Measurements from ENCODE around the gene FKBP1A.

GRCh38 chr20:1375515-1375914 is 17.3 kb downstream of the FKBP1A start:
- TF ChIP-seq YY1 (IDR thresholded peaks at IDR 0.05; ENCODE audit: insufficient read depth, insufficient read length), result no peak
- no peak for TF ChIP-seq SUZ12 (IDR thresholded peaks at IDR 0.05; ENCODE audit: extremely low read depth, insufficient read depth, insufficient read length)
